ENCODE results near the gene FOLR2.

DNA sequence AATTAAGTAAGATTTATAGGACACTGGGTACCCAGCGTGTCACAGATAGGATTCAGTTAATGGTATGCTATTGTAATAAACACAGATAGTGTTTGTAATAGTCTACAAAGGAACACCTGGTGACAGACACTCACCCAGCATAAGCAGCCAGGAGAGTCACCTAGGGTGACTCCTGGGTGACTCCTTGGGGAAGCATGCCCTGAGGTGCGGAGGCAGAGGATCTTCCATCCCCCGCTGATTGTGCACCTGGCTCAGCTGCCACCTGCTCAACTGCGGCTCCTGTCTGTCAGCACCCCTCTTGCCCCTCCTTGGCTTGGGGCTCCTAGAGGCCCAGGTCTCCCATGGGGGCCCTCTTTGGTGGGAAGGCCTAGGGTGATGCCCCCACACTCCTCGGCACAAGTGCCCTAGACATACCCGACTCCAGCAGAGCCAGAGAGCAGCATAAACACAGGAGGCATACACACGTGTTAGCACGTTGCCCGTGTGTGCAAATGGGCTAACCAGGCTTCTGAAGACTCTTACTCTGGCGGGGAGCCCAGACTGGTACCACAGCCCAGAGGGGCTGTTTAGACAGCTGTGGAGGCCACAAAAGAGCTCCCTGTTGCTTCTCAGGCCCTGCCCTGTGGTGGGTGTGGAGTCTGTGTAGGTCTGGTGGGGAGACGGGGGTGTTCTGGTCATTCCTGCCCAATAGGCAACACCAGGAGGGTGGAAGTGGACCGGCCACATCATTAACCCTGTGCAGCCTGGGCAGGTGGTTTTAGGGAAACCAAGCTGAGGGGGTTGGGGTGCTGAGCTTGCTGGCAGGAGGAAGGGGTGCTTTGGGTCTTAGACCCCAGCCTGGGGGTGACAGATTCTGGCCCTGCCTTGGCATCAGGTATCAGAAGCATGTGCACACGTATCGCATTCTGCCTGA lies 11.0 kb downstream of the FOLR2 start:
- TF ChIP-seq, protein P1, sequence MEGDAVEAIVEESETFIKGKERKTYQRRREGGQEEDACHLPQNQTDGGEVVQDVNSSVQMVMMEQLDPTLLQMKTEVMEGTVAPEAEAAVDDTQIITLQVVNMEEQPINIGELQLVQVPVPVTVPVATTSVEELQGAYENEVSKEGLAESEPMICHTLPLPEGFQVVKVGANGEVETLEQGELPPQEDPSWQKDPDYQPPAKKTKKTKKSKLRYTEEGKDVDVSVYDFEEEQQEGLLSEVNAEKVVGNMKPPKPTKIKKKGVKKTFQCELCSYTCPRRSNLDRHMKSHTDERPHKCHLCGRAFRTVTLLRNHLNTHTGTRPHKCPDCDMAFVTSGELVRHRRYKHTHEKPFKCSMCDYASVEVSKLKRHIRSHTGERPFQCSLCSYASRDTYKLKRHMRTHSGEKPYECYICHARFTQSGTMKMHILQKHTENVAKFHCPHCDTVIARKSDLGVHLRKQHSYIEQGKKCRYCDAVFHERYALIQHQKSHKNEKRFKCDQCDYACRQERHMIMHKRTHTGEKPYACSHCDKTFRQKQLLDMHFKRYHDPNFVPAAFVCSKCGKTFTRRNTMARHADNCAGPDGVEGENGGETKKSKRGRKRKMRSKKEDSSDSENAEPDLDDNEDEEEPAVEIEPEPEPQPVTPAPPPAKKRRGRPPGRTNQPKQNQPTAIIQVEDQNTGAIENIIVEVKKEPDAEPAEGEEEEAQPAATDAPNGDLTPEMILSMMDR (IDR thresholded peaks at IDR 0.05) = no peak
- TF ChIP-seq GATA2 (CRISPR knock-in tag; IDR thresholded peaks at IDR 0.05) (no peak), NRF1 (IDR thresholded peaks at IDR 0.05; ENCODE audit: low read depth, low read length) (no peak)
- TF ChIP-seq, protein P2, sequence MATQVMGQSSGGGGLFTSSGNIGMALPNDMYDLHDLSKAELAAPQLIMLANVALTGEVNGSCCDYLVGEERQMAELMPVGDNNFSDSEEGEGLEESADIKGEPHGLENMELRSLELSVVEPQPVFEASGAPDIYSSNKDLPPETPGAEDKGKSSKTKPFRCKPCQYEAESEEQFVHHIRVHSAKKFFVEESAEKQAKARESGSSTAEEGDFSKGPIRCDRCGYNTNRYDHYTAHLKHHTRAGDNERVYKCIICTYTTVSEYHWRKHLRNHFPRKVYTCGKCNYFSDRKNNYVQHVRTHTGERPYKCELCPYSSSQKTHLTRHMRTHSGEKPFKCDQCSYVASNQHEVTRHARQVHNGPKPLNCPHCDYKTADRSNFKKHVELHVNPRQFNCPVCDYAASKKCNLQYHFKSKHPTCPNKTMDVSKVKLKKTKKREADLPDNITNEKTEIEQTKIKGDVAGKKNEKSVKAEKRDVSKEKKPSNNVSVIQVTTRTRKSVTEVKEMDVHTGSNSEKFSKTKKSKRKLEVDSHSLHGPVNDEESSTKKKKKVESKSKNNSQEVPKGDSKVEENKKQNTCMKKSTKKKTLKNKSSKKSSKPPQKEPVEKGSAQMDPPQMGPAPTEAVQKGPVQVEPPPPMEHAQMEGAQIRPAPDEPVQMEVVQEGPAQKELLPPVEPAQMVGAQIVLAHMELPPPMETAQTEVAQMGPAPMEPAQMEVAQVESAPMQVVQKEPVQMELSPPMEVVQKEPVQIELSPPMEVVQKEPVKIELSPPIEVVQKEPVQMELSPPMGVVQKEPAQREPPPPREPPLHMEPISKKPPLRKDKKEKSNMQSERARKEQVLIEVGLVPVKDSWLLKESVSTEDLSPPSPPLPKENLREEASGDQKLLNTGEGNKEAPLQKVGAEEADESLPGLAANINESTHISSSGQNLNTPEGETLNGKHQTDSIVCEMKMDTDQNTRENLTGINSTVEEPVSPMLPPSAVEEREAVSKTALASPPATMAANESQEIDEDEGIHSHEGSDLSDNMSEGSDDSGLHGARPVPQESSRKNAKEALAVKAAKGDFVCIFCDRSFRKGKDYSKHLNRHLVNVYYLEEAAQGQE (IDR thresholded peaks at IDR 0.05; ENCODE audit: low read depth, low read length) = no peak

All from SK-N-SH (cell line).